H9 (cell line): Measurements from ENCODE around the gene SIPA1L3. TPM values are rescaled to one million over a fixed set of nuclear protein-coding genes. Genes with fewer than 3 reads are reported as not detected.

Source experiments
- DNase-seq: peaks from one replicate; pipeline ENCODE4 v3.0.0-alpha.2; 2017
- H2AFZ ChIP-seq: one replicate; pipeline ENCODE4 v1.6.1; 2013; ENCODE audit warnings: mild to moderate bottlenecking, low read length, control low read depth, moderate library complexity
- H2AK5ac ChIP-seq: 2 replicates; pipeline ENCODE4 v1.6.1; 2013; ENCODE audit warnings: low read length, control low read depth, mixed read lengths; ENCODE audit not compliant: insufficient read length
- H2BK120ac ChIP-seq: one replicate; pipeline ENCODE4 v1.6.1; 2013; ENCODE audit warnings: low read depth, mild to moderate bottlenecking, low read length, control low read depth, inconsistent platforms; ENCODE audit not compliant: poor library complexity, severe bottlenecking
- H2BK12ac ChIP-seq: 2 replicates; pipeline ENCODE4 v1.6.1; 2013; ENCODE audit warnings: low read length, control low read depth, mixed read lengths, low read depth; ENCODE audit not compliant: insufficient read length
- H2BK15ac ChIP-seq: 2 replicates; pipeline ENCODE4 v1.6.1; 2013; ENCODE audit warnings: low read depth, low read length, control low read depth
- H2BK20ac ChIP-seq: one replicate; pipeline ENCODE4 v1.6.1; 2013; ENCODE audit warnings: low read depth, mild to moderate bottlenecking, low read length, control low read depth, inconsistent platforms; ENCODE audit not compliant: poor library complexity, severe bottlenecking
- H2BK5ac ChIP-seq: 2 replicates; pipeline ENCODE4 v1.6.1; 2013; ENCODE audit warnings: low read length, control low read depth, mixed read lengths; ENCODE audit not compliant: insufficient read length
- H3K14ac ChIP-seq: 2 replicates; pipeline ENCODE4 v1.6.1; 2013; ENCODE audit warnings: low read length, control low read depth; ENCODE audit not compliant: insufficient read depth
- H3K18ac ChIP-seq: 2 replicates; pipeline ENCODE4 v1.6.1; 2013; ENCODE audit warnings: low read depth, mild to moderate bottlenecking, mixed read lengths, low read length, control low read depth; ENCODE audit not compliant: insufficient read length
- H3K23ac ChIP-seq: 2 replicates; pipeline ENCODE4 v1.6.1; 2013; ENCODE audit warnings: low read length, control low read depth, mixed read lengths, low read depth; ENCODE audit not compliant: insufficient read length
- H3K23me2 ChIP-seq: 2 replicates; pipeline ENCODE4 v1.6.1; 2013; ENCODE audit warnings: low read depth, mild to moderate bottlenecking, mixed read lengths, low read length, control low read depth; ENCODE audit not compliant: insufficient read length, poor library complexity, severe bottlenecking
- H3K27ac ChIP-seq: 2 replicates; pipeline ENCODE4 v1.5.1; 2013; ENCODE audit warnings: low read length, control low read depth, mixed read lengths, low read depth; ENCODE audit not compliant: insufficient read length
- H3K27me3 ChIP-seq: 2 replicates; pipeline ENCODE4 v1.6.1; 2013; ENCODE audit warnings: low read length, control low read depth, inconsistent platforms; ENCODE audit not compliant: insufficient read depth
- H3K4ac ChIP-seq: 2 replicates; pipeline ENCODE4 v1.6.1; 2013; ENCODE audit warnings: low read depth, mild to moderate bottlenecking, control low read depth, inconsistent platforms, low read length, moderate library complexity
- H3K4me1 ChIP-seq: 2 replicates; pipeline ENCODE4 v1.6.1; 2013; ENCODE audit warnings: low read length, control low read depth, inconsistent platforms; ENCODE audit not compliant: insufficient read depth
- H3K4me2 ChIP-seq: 2 replicates; pipeline ENCODE4 v1.6.1; 2013; ENCODE audit warnings: low read length, control low read depth, mixed read lengths; ENCODE audit not compliant: insufficient read length, insufficient read depth
- H3K56ac ChIP-seq: 2 replicates; pipeline ENCODE4 v1.6.1; 2013; ENCODE audit warnings: low read depth, mild to moderate bottlenecking, mixed read lengths, low read length, control low read depth; ENCODE audit not compliant: insufficient read length
- H3K79me1 ChIP-seq: 2 replicates; pipeline ENCODE4 v1.6.1; 2013; ENCODE audit warnings: low read depth, mild to moderate bottlenecking, moderate library complexity, low read length, control low read depth, inconsistent platforms; ENCODE audit not compliant: insufficient read depth, poor library complexity, severe bottlenecking
- H3K79me2 ChIP-seq: 2 replicates; pipeline ENCODE4 v1.6.1; 2013; ENCODE audit warnings: low read length, control low read depth, inconsistent platforms; ENCODE audit not compliant: insufficient read depth
- H3K9ac ChIP-seq: 2 replicates; pipeline ENCODE4 v1.6.1; 2013; ENCODE audit warnings: low read length, control low read depth, mixed read lengths; ENCODE audit not compliant: insufficient read length; ENCODE audit errors: extremely low read depth
- H3K9me3 ChIP-seq: one replicate; pipeline ENCODE4 v1.6.1; 2013; ENCODE audit warnings: low read depth, low read length, inconsistent platforms; ENCODE audit not compliant: control insufficient read depth
- H3T11ph ChIP-seq: one replicate; pipeline ENCODE4 v1.6.1; 2013; ENCODE audit warnings: mild to moderate bottlenecking, low read length, control low read depth, inconsistent platforms
- H4K20me1 ChIP-seq: one replicate; pipeline ENCODE4 v1.6.1; 2013; ENCODE audit not compliant: control insufficient read depth, insufficient read length, insufficient read depth
- H4K5ac ChIP-seq: 2 replicates; pipeline ENCODE4 v1.6.1; 2013; ENCODE audit warnings: low read depth, mild to moderate bottlenecking, mixed read lengths, low read length, control low read depth; ENCODE audit not compliant: insufficient read length
- H4K8ac ChIP-seq: replicated peaks from 2 replicates; pipeline ENCODE4 v1.6.1; 2013; ENCODE audit warnings: low read length, control low read depth, mixed read lengths, low read depth; ENCODE audit not compliant: insufficient read length
- H4K91ac ChIP-seq: 2 replicates; pipeline ENCODE4 v1.6.1; 2013; ENCODE audit warnings: low read depth, mild to moderate bottlenecking, moderate library complexity, mixed read lengths, low read length, control low read depth; ENCODE audit not compliant: insufficient read length
- H3K27ac Mint-ChIP-seq, 3 experiments: 2 replicates in 2 of 3; 3 replicates in 1 of 3; pipeline ENCODE4 v1.8.0; 2020 to 2021; ENCODE audit warnings: mixed read lengths in 3 of 3, mild to moderate bottlenecking in 1 of 3, moderate library complexity in 1 of 3
- H3K27me3 Mint-ChIP-seq: 2 replicates; pipeline ENCODE4 v1.8.0; 2021; ENCODE audit warnings: low read depth, mild to moderate bottlenecking, moderate library complexity, mixed read lengths
- H3K36me3 Mint-ChIP-seq, 3 experiments: 2 replicates in 2 of 3; 3 replicates in 1 of 3; pipeline ENCODE4 v1.8.0; 2020 to 2021; ENCODE audit warnings: low read depth in 3 of 3, mixed read lengths in 3 of 3; ENCODE audit not compliant: insufficient read depth in 1 of 3
- H3K4me1 Mint-ChIP-seq, 2 experiments: 2 replicates each; pipeline ENCODE4 v1.8.0; 2020; ENCODE audit warnings: mixed read lengths in 2 of 2
- H3K4me3 Mint-ChIP-seq, 2 experiments: 2 replicates in 1 of 2; 3 replicates in 1 of 2; pipeline ENCODE4 v1.8.0; 2020 to 2021; ENCODE audit warnings: mild to moderate bottlenecking in 2 of 2, mixed read lengths in 2 of 2, moderate library complexity in 1 of 2
- H3K9me3 Mint-ChIP-seq, 2 experiments: 2 replicates in 1 of 2; 3 replicates in 1 of 2; pipeline ENCODE4 v1.8.0; 2020; ENCODE audit warnings: mild to moderate bottlenecking in 2 of 2, mixed read lengths in 2 of 2, moderate library complexity in 1 of 2
- WGBS: extraction: QIAGEN DNeasy Blood & Tissue Kit; methylation state at CpG from one replicate; pipeline ENCODE4 v1.1.7; 2013; ENCODE audit warnings: missing lambda C conversion rate, low lambda C conversion rate, mixed read lengths; ENCODE audit not compliant: insufficient read length; ENCODE audit errors: extremely low coverage; 5-methylcytosine and 5-hydroxymethylcytosine counted together
- total RNA-seq: library from RNA; stranded (reverse); gene quantifications from 2 replicates; pipeline ENCODE4 v1.2.1, GENCODE V29; 2021
- TF ChIP-seq, protein P1 (sequence below): fragments of 200-600 bp; sonication (generic); conservative IDR thresholded peaks from 3 replicates; pipeline ENCODE4 v1.8.0; 2021; ENCODE audit warnings: antibody characterized with exemption, mild to moderate bottlenecking

Gene SIPA1L3
- total RNA-seq, 1 experiment from 2014 or later = 40.1 TPM

DNA sequence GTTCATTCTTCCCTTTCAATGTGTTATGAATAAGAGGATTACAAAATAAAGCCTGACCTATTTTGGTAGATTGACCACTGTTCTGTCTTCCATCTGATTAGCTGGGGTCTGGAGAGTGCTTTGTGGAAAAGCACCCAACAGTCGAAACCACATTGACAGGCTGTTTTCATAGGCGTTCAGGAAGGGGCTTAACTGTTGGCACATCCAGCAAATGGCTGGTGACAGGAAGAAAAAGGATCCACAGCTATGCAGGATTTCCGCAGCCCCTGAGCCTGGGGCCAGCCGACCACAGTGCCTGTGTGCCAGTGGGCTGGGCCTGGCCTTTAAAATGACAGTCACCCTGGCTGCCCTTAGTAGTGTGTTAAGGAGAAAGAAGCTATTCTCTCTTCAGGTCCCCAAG lies 113.3 kb downstream of the SIPA1L3 start:
- Histone ChIP-seq H3K9ac (no peak overlapping the region), H4K91ac (no peak overlapping the region), H3K27me3 (no peaks in the 10 kb centered on the region), H3K4me2 (no peak overlapping the region), H2AK5ac (no peak overlapping the region), H4K5ac (no peak overlapping the region), H4K8ac (no peak overlapping the region), H3K4ac (no peak overlapping the region), H3K18ac (no peak overlapping the region), H2AFZ (no peak overlapping the region), H3T11ph (no peak overlapping the region), H3K79me1 (no peaks in the 10 kb centered on the region), H3K79me2 (no peaks in the 10 kb centered on the region; the same call in 1 of the 2 replicates), H2BK20ac (no peak overlapping the region), H3K27ac (no peak overlapping the region), H3K56ac (no peak overlapping the region), H2BK120ac (no peak overlapping the region), H4K20me1 (no peaks in the 10 kb centered on the region), H3K23ac (no peak overlapping the region), H2BK15ac (no peak overlapping the region), H3K14ac (no peak overlapping the region), H3K9me3 (no peaks in the 10 kb centered on the region), H2BK12ac (no peak overlapping the region), H3K23me2 (no peaks in the 10 kb centered on the region), H2BK5ac (no peak overlapping the region), H3K4me1 (peaks cover 5% of the 10 kb centered on the region; the same call in 1 of the 2 replicates)
- no peaks in the 10 kb centered on the region for H3K9me3 Mint-ChIP-seq
- TF ChIP-seq, protein P1, sequence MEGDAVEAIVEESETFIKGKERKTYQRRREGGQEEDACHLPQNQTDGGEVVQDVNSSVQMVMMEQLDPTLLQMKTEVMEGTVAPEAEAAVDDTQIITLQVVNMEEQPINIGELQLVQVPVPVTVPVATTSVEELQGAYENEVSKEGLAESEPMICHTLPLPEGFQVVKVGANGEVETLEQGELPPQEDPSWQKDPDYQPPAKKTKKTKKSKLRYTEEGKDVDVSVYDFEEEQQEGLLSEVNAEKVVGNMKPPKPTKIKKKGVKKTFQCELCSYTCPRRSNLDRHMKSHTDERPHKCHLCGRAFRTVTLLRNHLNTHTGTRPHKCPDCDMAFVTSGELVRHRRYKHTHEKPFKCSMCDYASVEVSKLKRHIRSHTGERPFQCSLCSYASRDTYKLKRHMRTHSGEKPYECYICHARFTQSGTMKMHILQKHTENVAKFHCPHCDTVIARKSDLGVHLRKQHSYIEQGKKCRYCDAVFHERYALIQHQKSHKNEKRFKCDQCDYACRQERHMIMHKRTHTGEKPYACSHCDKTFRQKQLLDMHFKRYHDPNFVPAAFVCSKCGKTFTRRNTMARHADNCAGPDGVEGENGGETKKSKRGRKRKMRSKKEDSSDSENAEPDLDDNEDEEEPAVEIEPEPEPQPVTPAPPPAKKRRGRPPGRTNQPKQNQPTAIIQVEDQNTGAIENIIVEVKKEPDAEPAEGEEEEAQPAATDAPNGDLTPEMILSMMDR = no peak
- H3K27me3 Mint-ChIP-seq = no peaks in the 10 kb centered on the region
- H3K27ac Mint-ChIP-seq = no peak overlapping the region
- no CpG with 5 or more reads among the region's 4 CpGs for WGBS
- H3K36me3 Mint-ChIP-seq = no peaks in the 10 kb centered on the region; a peak in 2 of 7 replicates
- H3K4me1 Mint-ChIP-seq = peaks cover 28 to 33% of the 10 kb centered on the region in 2 experiments
- DNase-seq = no peak
- no peak overlapping the region for H3K4me3 Mint-ChIP-seq
